ENCODE data around the gene DAAM1.

DNA sequence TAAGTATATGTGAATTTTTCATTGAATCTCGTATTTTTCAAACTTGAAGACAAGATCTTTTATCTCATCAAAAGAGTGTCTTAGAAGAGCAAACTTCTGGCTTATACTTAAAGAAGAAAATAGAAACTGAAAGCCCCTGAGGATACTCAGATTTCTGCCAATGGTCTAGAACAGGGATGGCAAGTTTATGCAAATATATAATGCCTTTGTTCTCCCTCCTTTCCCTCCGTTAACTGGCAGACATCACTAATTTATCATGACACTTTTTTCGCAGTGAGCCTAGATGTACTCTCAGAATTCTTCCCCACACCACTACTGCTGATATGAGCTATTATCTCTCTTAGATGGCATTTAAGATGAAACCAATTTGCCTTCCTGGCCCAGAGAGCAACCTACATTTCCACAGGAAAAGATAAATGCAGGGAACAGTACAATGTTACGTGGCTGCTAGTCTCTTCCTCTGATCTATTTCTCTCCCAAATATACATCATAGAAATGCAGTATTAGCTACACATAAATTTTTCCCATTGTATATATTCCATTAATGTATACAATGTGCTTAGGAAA lies 40.0 kb upstream of the DAAM1 start:
- TF ChIP-seq ZFP3 (CRISPR knock-in tag; IDR thresholded peaks at IDR 0.05) (no peak), ZC3H10 (CRISPR knock-in tag; IDR thresholded peaks at IDR 0.05) (no peak), TOX (CRISPR knock-in tag; IDR thresholded peaks at IDR 0.05; ENCODE audit: borderline replicate concordance) (no peak), RARB (CRISPR knock-in tag; IDR thresholded peaks at IDR 0.05) (no peak), GLIS3 (CRISPR knock-in tag; IDR thresholded peaks at IDR 0.05) (no peak), BACH2 (CRISPR knock-in tag; IDR thresholded peaks at IDR 0.05; ENCODE audit: borderline replicate concordance) (no peak)
- TF ChIP-seq, protein P1, sequence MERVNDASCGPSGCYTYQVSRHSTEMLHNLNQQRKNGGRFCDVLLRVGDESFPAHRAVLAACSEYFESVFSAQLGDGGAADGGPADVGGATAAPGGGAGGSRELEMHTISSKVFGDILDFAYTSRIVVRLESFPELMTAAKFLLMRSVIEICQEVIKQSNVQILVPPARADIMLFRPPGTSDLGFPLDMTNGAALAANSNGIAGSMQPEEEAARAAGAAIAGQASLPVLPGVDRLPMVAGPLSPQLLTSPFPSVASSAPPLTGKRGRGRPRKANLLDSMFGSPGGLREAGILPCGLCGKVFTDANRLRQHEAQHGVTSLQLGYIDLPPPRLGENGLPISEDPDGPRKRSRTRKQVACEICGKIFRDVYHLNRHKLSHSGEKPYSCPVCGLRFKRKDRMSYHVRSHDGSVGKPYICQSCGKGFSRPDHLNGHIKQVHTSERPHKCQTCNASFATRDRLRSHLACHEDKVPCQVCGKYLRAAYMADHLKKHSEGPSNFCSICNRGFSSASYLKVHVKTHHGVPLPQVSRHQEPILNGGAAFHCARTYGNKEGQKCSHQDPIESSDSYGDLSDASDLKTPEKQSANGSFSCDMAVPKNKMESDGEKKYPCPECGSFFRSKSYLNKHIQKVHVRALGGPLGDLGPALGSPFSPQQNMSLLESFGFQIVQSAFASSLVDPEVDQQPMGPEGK (CRISPR knock-in tag; IDR thresholded peaks at IDR 0.05; ENCODE audit: borderline replicate concordance): no peak
- TF ChIP-seq, protein P2, sequence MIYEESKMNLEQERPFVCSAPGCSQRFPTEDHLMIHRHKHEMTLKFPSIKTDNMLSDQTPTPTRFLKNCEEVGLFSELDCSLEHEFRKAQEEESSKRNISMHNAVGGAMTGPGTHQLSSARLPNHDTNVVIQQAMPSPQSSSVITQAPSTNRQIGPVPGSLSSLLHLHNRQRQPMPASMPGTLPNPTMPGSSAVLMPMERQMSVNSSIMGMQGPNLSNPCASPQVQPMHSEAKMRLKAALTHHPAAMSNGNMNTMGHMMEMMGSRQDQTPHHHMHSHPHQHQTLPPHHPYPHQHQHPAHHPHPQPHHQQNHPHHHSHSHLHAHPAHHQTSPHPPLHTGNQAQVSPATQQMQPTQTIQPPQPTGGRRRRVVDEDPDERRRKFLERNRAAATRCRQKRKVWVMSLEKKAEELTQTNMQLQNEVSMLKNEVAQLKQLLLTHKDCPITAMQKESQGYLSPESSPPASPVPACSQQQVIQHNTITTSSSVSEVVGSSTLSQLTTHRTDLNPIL (CRISPR knock-in tag; IDR thresholded peaks at IDR 0.05; ENCODE audit: low read depth): no peak

All from SK-N-SH treated with all-trans-retinoic acid at 6 μM for 48 hours (cell line).